GM12878 (cell line): ENCODE data around the gene LCN1.
"Not testable (repeated sequence)": the region's sequence is repeated elsewhere in the genome, so short reads cannot be mapped to it uniquely, and the experiment has no call there.

Source experiments
- EZH2 ChIP-seq: IDR thresholded peaks from 2 replicates; pipeline ENCODE4 v1.6.1; 2012; ENCODE audit warnings: low read depth, mild to moderate bottlenecking, control low read depth, inconsistent platforms, low read length, borderline replicate concordance; ENCODE audit not compliant: control insufficient read depth
- TF ChIP-seq, protein P1 (sequence below), 3 experiments: IDR thresholded peaks in 2 of 3; conservative IDR thresholded peaks in 1 of 3; 2 replicates each; pipeline ENCODE4 v1.5.1; 2011; ENCODE audit warnings: low read depth in 3 of 3, low read length in 3 of 3, mild to moderate bottlenecking in 3 of 3, control low read depth in 2 of 3, moderate library complexity in 2 of 3, inconsistent platforms in 1 of 3, mixed read lengths in 1 of 3; ENCODE audit not compliant: control insufficient read depth in 2 of 3, insufficient read depth in 1 of 3; ENCODE audit errors: extremely low read depth in 1 of 3

DNA sequence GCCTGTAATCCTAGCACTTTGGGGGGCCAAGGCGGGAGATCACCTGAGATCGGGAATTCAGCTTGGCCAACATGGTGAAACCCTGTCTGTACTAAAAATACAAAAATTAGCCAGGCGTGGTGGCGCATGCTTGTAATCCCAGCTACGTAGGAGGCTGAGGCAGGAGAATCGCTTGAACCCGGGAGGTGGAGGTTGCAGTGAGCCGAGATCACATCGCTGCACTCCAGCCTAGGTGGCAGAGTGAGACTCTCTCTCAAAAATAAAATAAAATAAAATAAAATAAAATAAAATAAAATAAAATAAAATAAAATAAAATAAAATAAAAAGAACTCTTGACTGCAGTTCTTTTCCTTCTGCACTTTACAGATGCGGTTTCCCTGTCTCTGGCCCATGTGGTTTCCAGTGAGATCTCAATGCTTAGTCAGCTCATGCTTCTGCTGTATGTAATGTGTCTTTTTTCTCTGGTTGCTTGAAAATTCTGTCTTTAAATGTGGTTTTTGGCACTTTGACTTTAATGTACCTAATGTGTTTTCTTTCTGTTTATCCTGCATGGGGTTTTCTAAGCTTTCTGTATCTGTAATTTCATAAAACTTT, 7.7 kb downstream of the LCN1 start:
- not testable (repeated sequence) for TF ChIP-seq EZH2
- TF ChIP-seq, protein P1, sequence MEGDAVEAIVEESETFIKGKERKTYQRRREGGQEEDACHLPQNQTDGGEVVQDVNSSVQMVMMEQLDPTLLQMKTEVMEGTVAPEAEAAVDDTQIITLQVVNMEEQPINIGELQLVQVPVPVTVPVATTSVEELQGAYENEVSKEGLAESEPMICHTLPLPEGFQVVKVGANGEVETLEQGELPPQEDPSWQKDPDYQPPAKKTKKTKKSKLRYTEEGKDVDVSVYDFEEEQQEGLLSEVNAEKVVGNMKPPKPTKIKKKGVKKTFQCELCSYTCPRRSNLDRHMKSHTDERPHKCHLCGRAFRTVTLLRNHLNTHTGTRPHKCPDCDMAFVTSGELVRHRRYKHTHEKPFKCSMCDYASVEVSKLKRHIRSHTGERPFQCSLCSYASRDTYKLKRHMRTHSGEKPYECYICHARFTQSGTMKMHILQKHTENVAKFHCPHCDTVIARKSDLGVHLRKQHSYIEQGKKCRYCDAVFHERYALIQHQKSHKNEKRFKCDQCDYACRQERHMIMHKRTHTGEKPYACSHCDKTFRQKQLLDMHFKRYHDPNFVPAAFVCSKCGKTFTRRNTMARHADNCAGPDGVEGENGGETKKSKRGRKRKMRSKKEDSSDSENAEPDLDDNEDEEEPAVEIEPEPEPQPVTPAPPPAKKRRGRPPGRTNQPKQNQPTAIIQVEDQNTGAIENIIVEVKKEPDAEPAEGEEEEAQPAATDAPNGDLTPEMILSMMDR (IDR thresholded peaks at IDR 0.05 in 2 of 3, conservative IDR thresholded peaks at IDR 0.05 in 1 of 3; ENCODE audit: control insufficient read depth in 2 of 3, extremely low read depth in 1 of 3, insufficient read depth in 1 of 3, low read depth in 3 of 3, low read length in 3 of 3): not testable (repeated sequence)
